GM23248 (cell line): ENCODE results near the gene SELENOK. TPM values are rescaled to one million over a fixed set of nuclear protein-coding genes. Genes with fewer than 3 reads are reported as not detected.

Experiments used
- DNase-seq: peaks from one replicate; pipeline ENCODE4 v3.0.0-alpha.2; 2015
- H2AFZ ChIP-seq: fragments of 200-600 bp; sonication (generic); 2 replicates; pipeline ENCODE4 v1.6.1; 2016; ENCODE audit warnings: antibody characterized with exemption
- H3F3A ChIP-seq: fragments of 200-600 bp; sonication (generic); 2 replicates; pipeline ENCODE4 v1.6.1; 2016; ENCODE audit warnings: mild to moderate bottlenecking, antibody characterized with exemption, mixed run types; ENCODE audit not compliant: insufficient read depth
- H3K27ac ChIP-seq: fragments of 200-600 bp; sonication (generic); 2 replicates; pipeline ENCODE4 v1.5.1; 2016; ENCODE audit warnings: mild to moderate bottlenecking
- H3K27me3 ChIP-seq: fragments of 200-600 bp; sonication (generic); replicated peaks from 2 replicates; pipeline ENCODE4 v1.6.1; 2016; ENCODE audit warnings: mild to moderate bottlenecking; ENCODE audit not compliant: insufficient read depth
- H3K36me3 ChIP-seq: fragments of 200-600 bp; sonication (generic); 2 replicates; pipeline ENCODE4 v1.6.1; 2016; ENCODE audit warnings: low read depth, mild to moderate bottlenecking
- H3K4me1 ChIP-seq: fragments of 200-600 bp; sonication (generic); 2 replicates; pipeline ENCODE4 v1.6.1; 2016; ENCODE audit warnings: mild to moderate bottlenecking; ENCODE audit not compliant: insufficient read depth
- H3K4me2 ChIP-seq: fragments of 200-600 bp; sonication (generic); one replicate; pipeline ENCODE4 v1.6.1; 2016; ENCODE audit warnings: mild to moderate bottlenecking; ENCODE audit not compliant: unreplicated experiment
- H3K4me3 ChIP-seq: fragments of 200-600 bp; sonication (generic); 2 replicates; pipeline ENCODE4 v1.5.1; 2016; ENCODE audit warnings: mild to moderate bottlenecking
- H3K79me2 ChIP-seq: fragments of 200-600 bp; sonication (generic); 2 replicates; pipeline ENCODE4 v1.6.1; 2016; ENCODE audit warnings: mild to moderate bottlenecking; ENCODE audit not compliant: insufficient read depth
- H3K9ac ChIP-seq: fragments of 200-600 bp; sonication (generic); 2 replicates; pipeline ENCODE4 v1.6.1; 2016; ENCODE audit warnings: mild to moderate bottlenecking
- H3K9me2 ChIP-seq: fragments of 200-600 bp; sonication (generic); 2 replicates; pipeline ENCODE4 v1.6.1; 2016; ENCODE audit warnings: mixed run types, mild to moderate bottlenecking, moderate library complexity; ENCODE audit not compliant: insufficient read depth
- H3K9me3 ChIP-seq: fragments of 200-600 bp; sonication (generic); one replicate; pipeline ENCODE4 v1.6.1; 2017; ENCODE audit warnings: low read depth
- H4K20me1 ChIP-seq: fragments of 200-600 bp; sonication (generic); 2 replicates; pipeline ENCODE4 v1.6.0; 2016; ENCODE audit not compliant: insufficient read depth
- EZH2 ChIP-seq: fragments of 200-600 bp; sonication (generic); IDR thresholded peaks from 2 replicates; pipeline ENCODE4 v1.6.1; 2018; ENCODE audit warnings: antibody characterized with exemption, mild to moderate bottlenecking; ENCODE audit not compliant: insufficient read depth, poor library complexity, severe bottlenecking
- EZH2phosphoT487 ChIP-seq: fragments of 200-600 bp; sonication (generic); IDR thresholded peaks from 2 replicates; pipeline ENCODE4 v1.6.1; 2018; ENCODE audit warnings: antibody characterized with exemption, moderate library complexity, mild to moderate bottlenecking, low read depth; ENCODE audit not compliant: insufficient read depth
- WGBS, 2 experiments: methylation state at CpG; one replicate each; pipeline ENCODE4 v1.1.6; 2015 to 2017; ENCODE audit warnings: low lambda C conversion rate in 2 of 2, low coverage in 1 of 2; ENCODE audit errors: missing lambda C conversion rate in 2 of 2; 5-methylcytosine and 5-hydroxymethylcytosine counted together
- in situ Hi-C: fragments of 300-500 bp; cut with MboI; formaldehyde crosslinking; loops from 2 replicates; pipeline ENCODE4 v1.15.0; 2020
- polyA plus RNA-seq: library from polyadenylated mRNA; unstranded; fragments of >200 nt; fragmentation: Nextera tagmentation; extraction: Ambion mirVana; gene quantifications from 2 replicates; pipeline ENCODE4 v1.2.1, GENCODE V29; 2016
- total RNA-seq: library from RNA; depleted of rRNA; stranded (reverse); fragments of >200 nt; shearing (Covaris generic); gene quantifications from 2 replicates; pipeline ENCODE4 v1.2.3, GENCODE V29; 2014

Gene SELENOK
- total and polyA plus RNA-seq, 2 experiments from 2014 or later: 37.5 to 97.5 TPM

GRCh38 chr3:53888232-53888631 lies 3.4 kb downstream of the SELENOK start:
- H3K9me3 ChIP-seq: no peaks in the 10 kb centered on the region
- 97 to 100% methylated on average over 1 of the region's 1 CpG for WGBS, 2 experiments
- TF ChIP-seq EZH2phosphoT487 (no peak), EZH2 (no peak)
- in situ Hi-C loops: loop anchor here (25.0 kb wide), 1 partner anchor 551 kb away; the partner anchor contains the start of gene DCP1A
- peaks cover 11% of the 10 kb centered on the region for H3K4me1 ChIP-seq
- no peak overlapping the region for H3K4me3 ChIP-seq
- peaks cover 15% of the 10 kb centered on the region; the same call in 1 of the 2 replicates for H3K36me3 ChIP-seq
- H3K79me2 ChIP-seq: peaks cover 56% of the 10 kb centered on the region
- no peak overlapping the region for H2AFZ ChIP-seq
- peaks cover 8% of the 10 kb centered on the region; the same call in 1 of the 2 replicates for H3F3A ChIP-seq
- H3K27ac ChIP-seq: no peak overlapping the region
- no peak overlapping the region for H3K9ac ChIP-seq
- no peaks in the 10 kb centered on the region for H4K20me1 ChIP-seq
- no peak for DNase-seq
- H3K4me2 ChIP-seq: no peak overlapping the region
- H3K27me3 ChIP-seq: no peaks in the 10 kb centered on the region
- no peaks in the 10 kb centered on the region for H3K9me2 ChIP-seq

DNA sequence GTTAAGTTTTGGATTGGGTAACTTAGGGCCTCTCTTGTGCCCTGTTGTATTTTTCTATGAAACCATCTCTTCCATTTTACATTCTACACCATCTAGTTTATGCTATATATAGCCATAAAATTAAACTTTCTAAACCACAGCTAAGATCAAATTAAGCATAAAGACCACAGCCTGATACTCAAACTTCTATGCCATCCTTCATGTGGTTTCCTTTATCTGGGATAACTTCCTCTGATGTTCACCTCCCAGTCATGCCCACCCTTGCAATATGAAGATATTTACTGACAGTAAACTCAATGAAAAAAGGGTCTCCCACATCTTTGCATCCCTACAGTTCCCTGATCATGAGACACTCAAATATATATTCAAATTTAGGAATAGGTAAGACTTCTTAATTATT lies 4.2 kb downstream of the SELENOK start:
- Histone ChIP-seq H3K27ac (no peak overlapping the region), H3K9me3 (no peaks in the 10 kb centered on the region), H3K36me3 (peaks cover 15% of the 10 kb centered on the region; the same call in 1 of the 2 replicates), H3K4me1 (peaks cover 11% of the 10 kb centered on the region), H3K9me2 (no peaks in the 10 kb centered on the region), H4K20me1 (no peaks in the 10 kb centered on the region), H3K79me2 (peaks cover 56% of the 10 kb centered on the region), H3K9ac (no peak overlapping the region), H2AFZ (no peak overlapping the region), H3K4me3 (no peak overlapping the region), H3K27me3 (no peaks in the 10 kb centered on the region), H3F3A (peaks cover 10% of the 10 kb centered on the region), H3K4me2 (no peak overlapping the region)
- TF ChIP-seq EZH2 (no peak), EZH2phosphoT487 (no peak)
- DNase-seq: no peak
- in situ Hi-C loops: loop anchor here (25.0 kb wide), 1 partner anchor 550 kb away; the partner anchor contains the start of gene DCP1A

DNA sequence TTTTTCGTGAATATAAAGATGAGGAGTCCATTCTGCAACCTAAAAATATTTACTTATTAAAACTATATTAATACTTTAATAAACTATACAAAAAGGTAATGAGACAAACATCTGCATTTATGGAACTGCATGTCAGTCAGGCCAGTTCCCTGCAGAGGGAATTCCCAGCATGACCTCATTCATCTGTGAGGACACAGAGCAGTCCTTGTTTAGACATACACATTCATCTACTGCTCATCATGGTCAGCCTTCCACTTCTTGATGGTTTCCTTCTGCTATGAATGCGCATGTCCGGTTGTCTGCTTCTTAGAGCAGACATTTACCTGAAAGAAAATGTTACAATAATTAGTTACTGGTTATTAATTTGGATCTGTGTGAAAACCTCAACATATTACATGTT lies 6.4 kb downstream of the SELENOK start:
- Histone ChIP-seq H3K27ac (no peak overlapping the region), H3K9me2 (no peaks in the 10 kb centered on the region), H3K27me3 (no peaks in the 10 kb centered on the region), H3K4me3 (no peak overlapping the region), H3F3A (peaks cover 9% of the 10 kb centered on the region), H3K4me2 (no peak overlapping the region), H3K4me1 (peaks cover 11% of the 10 kb centered on the region), H3K9me3 (no peaks in the 10 kb centered on the region), H3K79me2 (peaks cover 56% of the 10 kb centered on the region), H4K20me1 (no peaks in the 10 kb centered on the region), H3K9ac (no peak overlapping the region), H3K36me3 (peaks cover 15% of the 10 kb centered on the region; the same call in 1 of the 2 replicates), H2AFZ (no peak overlapping the region)
- WGBS, 2 experiments: 98% methylated on average over 3 of the region's 3 CpGs
- in situ Hi-C loops: loop anchor here (25.0 kb wide), 1 partner anchor 548 kb away; the partner anchor contains the start of gene DCP1A
- DNase-seq: no peak
- TF ChIP-seq EZH2: no peak
- TF ChIP-seq EZH2phosphoT487: no peak

DNA sequence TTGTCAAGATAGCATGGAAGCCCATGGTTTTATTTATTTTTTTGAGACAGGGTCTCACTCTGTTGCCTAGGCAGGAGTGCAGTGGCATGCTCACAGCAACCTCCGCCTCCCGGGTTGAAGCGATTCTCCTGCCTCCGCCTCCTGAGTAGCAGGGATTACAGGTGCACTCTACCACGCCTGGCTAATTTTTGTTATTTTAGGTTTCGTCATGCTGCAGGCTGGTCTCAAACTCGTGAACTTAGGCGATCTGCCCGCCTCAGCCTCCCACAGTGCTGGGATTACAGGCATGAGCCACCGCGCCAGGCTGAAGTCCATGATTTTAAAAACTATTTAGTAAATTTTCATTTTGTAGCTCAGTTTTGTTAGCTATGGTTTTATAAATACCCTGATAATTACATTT lies 7.0 kb downstream of the SELENOK start:
- H3K9me3 ChIP-seq: no peaks in the 10 kb centered on the region
- no peaks in the 10 kb centered on the region for H3K27me3 ChIP-seq
- H3K27ac ChIP-seq: no peak overlapping the region
- H4K20me1 ChIP-seq: no peaks in the 10 kb centered on the region
- no peaks in the 10 kb centered on the region for H3K9me2 ChIP-seq
- no peak for DNase-seq
- H3K4me1 ChIP-seq: peaks cover 12% of the 10 kb centered on the region
- TF ChIP-seq EZH2phosphoT487 (no peak), EZH2 (no peak)
- H3K36me3 ChIP-seq: peaks cover 18% of the 10 kb centered on the region
- in situ Hi-C loops: loop anchor here (25.0 kb wide), 1 partner anchor 547 kb away; the partner anchor contains the start of gene DCP1A
- no peak overlapping the region for H3K4me3 ChIP-seq
- H2AFZ ChIP-seq: no peak overlapping the region
- peaks cover 56% of the 10 kb centered on the region for H3K79me2 ChIP-seq
- WGBS, 2 experiments: 97 to 99% methylated on average over 11 of the region's 11 CpGs
- H3K4me2 ChIP-seq: no peak overlapping the region
- peaks cover 9% of the 10 kb centered on the region for H3F3A ChIP-seq
- no peak overlapping the region for H3K9ac ChIP-seq
